GM23338 (cell line): ENCODE data around the gene HYAL1.

Source experiments
- CREB1 ChIP-seq: fragments of 250-450 bp; sonication (Bioruptor Pico); IDR thresholded peaks from 2 replicates; pipeline ENCODE4 v1.5.0; 2020; ENCODE audit warnings: low read depth, mild to moderate bottlenecking, moderate library complexity
- EZH2 ChIP-seq: fragments of 200-600 bp; sonication (generic); IDR thresholded peaks from one replicate; pipeline ENCODE4 v1.8.0; 2017; ENCODE audit warnings: antibody characterized with exemption, mild to moderate bottlenecking, low read depth; ENCODE audit not compliant: unreplicated experiment
- EZH2phosphoT487 ChIP-seq: fragments of 200-600 bp; sonication (generic); IDR thresholded peaks from one replicate; pipeline ENCODE4 v1.8.1; 2018; ENCODE audit warnings: antibody characterized with exemption; ENCODE audit not compliant: unreplicated experiment
- JUNB ChIP-seq: IDR thresholded peaks from one replicate; pipeline ENCODE4 v1.6.1; 2016; ENCODE audit warnings: antibody characterized with exemption; ENCODE audit not compliant: unreplicated experiment
- NANOG ChIP-seq: IDR thresholded peaks from 2 replicates; pipeline ENCODE4 v1.6.1; 2016; ENCODE audit warnings: antibody characterized with exemption, borderline replicate concordance
- POLR2AphosphoS5 ChIP-seq: IDR thresholded peaks from 2 replicates; pipeline ENCODE4 v1.6.1; 2016; ENCODE audit warnings: antibody characterized with exemption, low read depth
- ZNF331 ChIP-seq: fragments of 250-450 bp; sonication (Bioruptor Pico); IDR thresholded peaks from 2 replicates; pipeline ENCODE4 v1.5.0; 2020; ENCODE audit warnings: low read depth, mild to moderate bottlenecking, moderate library complexity
- TF ChIP-seq, protein P1 (sequence below), 2 experiments: fragments of 200-600 bp in 1 of 2; sonication (generic) in 1 of 2; conservative IDR thresholded peaks; 2 replicates each; pipeline versions ENCODE4 v1.5.1 to v1.6.1; 2016 to 2017; ENCODE audit warnings: antibody characterized with exemption in 2 of 2, low read depth in 2 of 2, mild to moderate bottlenecking in 2 of 2, moderate library complexity in 1 of 2
- TF ChIP-seq, protein P2 (sequence below): IDR thresholded peaks from one replicate; pipeline ENCODE4 v1.6.1; 2018; ENCODE audit warnings: antibody characterized with exemption; ENCODE audit not compliant: unreplicated experiment
- TF ChIP-seq, protein P3 (sequence below): IDR thresholded peaks from 2 replicates; pipeline ENCODE4 v1.6.1; 2016; ENCODE audit warnings: antibody characterized with exemption
- TF ChIP-seq, protein P4 (sequence below): fragments of 250-450 bp; sonication (Bioruptor Pico); IDR thresholded peaks from 2 replicates; pipeline ENCODE4 v1.5.0; 2020; ENCODE audit warnings: mild to moderate bottlenecking, moderate library complexity

DNA sequence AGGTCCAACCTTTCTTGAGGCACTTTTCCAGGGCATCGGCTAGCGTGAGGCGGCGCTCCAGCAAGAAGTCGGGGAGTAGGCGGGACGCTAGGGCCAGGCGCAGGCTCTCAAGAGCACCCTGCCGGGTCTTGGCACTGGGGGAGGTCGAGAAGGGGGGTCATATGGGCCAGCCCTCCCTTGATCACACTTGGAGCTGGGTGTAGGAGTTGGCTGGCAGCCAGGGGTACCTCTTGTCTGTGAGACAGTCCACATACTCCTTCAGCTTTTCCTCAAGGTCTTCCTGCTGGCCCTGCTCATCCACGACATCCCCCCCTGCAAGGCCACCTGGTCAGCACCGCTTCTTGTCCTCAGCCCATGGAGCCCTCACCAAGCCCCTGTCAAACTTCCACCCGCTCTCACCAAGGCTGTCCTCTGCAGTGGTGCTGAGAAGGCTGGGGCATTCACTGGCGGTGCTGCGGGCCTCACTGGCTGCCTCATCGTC, 13.2 kb downstream of the HYAL1 start:
- TF ChIP-seq, protein P1, sequence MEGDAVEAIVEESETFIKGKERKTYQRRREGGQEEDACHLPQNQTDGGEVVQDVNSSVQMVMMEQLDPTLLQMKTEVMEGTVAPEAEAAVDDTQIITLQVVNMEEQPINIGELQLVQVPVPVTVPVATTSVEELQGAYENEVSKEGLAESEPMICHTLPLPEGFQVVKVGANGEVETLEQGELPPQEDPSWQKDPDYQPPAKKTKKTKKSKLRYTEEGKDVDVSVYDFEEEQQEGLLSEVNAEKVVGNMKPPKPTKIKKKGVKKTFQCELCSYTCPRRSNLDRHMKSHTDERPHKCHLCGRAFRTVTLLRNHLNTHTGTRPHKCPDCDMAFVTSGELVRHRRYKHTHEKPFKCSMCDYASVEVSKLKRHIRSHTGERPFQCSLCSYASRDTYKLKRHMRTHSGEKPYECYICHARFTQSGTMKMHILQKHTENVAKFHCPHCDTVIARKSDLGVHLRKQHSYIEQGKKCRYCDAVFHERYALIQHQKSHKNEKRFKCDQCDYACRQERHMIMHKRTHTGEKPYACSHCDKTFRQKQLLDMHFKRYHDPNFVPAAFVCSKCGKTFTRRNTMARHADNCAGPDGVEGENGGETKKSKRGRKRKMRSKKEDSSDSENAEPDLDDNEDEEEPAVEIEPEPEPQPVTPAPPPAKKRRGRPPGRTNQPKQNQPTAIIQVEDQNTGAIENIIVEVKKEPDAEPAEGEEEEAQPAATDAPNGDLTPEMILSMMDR (conservative IDR thresholded peaks at IDR 0.05; ENCODE audit: low read depth in 2 of 2): no peak
- TF ChIP-seq, protein P2, sequence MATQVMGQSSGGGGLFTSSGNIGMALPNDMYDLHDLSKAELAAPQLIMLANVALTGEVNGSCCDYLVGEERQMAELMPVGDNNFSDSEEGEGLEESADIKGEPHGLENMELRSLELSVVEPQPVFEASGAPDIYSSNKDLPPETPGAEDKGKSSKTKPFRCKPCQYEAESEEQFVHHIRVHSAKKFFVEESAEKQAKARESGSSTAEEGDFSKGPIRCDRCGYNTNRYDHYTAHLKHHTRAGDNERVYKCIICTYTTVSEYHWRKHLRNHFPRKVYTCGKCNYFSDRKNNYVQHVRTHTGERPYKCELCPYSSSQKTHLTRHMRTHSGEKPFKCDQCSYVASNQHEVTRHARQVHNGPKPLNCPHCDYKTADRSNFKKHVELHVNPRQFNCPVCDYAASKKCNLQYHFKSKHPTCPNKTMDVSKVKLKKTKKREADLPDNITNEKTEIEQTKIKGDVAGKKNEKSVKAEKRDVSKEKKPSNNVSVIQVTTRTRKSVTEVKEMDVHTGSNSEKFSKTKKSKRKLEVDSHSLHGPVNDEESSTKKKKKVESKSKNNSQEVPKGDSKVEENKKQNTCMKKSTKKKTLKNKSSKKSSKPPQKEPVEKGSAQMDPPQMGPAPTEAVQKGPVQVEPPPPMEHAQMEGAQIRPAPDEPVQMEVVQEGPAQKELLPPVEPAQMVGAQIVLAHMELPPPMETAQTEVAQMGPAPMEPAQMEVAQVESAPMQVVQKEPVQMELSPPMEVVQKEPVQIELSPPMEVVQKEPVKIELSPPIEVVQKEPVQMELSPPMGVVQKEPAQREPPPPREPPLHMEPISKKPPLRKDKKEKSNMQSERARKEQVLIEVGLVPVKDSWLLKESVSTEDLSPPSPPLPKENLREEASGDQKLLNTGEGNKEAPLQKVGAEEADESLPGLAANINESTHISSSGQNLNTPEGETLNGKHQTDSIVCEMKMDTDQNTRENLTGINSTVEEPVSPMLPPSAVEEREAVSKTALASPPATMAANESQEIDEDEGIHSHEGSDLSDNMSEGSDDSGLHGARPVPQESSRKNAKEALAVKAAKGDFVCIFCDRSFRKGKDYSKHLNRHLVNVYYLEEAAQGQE: no peak
- TF ChIP-seq EZH2 (no peak), NANOG (no peak), EZH2phosphoT487 (no peak), POLR2AphosphoS5 (no peak), JUNB (no peak), CREB1 (CRISPR knock-in tag) (no peak), ZNF331 (CRISPR knock-in tag) (no peak)
- TF ChIP-seq, protein P3, sequence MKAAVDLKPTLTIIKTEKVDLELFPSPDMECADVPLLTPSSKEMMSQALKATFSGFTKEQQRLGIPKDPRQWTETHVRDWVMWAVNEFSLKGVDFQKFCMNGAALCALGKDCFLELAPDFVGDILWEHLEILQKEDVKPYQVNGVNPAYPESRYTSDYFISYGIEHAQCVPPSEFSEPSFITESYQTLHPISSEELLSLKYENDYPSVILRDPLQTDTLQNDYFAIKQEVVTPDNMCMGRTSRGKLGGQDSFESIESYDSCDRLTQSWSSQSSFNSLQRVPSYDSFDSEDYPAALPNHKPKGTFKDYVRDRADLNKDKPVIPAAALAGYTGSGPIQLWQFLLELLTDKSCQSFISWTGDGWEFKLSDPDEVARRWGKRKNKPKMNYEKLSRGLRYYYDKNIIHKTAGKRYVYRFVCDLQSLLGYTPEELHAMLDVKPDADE: no peak
- TF ChIP-seq, protein P4, sequence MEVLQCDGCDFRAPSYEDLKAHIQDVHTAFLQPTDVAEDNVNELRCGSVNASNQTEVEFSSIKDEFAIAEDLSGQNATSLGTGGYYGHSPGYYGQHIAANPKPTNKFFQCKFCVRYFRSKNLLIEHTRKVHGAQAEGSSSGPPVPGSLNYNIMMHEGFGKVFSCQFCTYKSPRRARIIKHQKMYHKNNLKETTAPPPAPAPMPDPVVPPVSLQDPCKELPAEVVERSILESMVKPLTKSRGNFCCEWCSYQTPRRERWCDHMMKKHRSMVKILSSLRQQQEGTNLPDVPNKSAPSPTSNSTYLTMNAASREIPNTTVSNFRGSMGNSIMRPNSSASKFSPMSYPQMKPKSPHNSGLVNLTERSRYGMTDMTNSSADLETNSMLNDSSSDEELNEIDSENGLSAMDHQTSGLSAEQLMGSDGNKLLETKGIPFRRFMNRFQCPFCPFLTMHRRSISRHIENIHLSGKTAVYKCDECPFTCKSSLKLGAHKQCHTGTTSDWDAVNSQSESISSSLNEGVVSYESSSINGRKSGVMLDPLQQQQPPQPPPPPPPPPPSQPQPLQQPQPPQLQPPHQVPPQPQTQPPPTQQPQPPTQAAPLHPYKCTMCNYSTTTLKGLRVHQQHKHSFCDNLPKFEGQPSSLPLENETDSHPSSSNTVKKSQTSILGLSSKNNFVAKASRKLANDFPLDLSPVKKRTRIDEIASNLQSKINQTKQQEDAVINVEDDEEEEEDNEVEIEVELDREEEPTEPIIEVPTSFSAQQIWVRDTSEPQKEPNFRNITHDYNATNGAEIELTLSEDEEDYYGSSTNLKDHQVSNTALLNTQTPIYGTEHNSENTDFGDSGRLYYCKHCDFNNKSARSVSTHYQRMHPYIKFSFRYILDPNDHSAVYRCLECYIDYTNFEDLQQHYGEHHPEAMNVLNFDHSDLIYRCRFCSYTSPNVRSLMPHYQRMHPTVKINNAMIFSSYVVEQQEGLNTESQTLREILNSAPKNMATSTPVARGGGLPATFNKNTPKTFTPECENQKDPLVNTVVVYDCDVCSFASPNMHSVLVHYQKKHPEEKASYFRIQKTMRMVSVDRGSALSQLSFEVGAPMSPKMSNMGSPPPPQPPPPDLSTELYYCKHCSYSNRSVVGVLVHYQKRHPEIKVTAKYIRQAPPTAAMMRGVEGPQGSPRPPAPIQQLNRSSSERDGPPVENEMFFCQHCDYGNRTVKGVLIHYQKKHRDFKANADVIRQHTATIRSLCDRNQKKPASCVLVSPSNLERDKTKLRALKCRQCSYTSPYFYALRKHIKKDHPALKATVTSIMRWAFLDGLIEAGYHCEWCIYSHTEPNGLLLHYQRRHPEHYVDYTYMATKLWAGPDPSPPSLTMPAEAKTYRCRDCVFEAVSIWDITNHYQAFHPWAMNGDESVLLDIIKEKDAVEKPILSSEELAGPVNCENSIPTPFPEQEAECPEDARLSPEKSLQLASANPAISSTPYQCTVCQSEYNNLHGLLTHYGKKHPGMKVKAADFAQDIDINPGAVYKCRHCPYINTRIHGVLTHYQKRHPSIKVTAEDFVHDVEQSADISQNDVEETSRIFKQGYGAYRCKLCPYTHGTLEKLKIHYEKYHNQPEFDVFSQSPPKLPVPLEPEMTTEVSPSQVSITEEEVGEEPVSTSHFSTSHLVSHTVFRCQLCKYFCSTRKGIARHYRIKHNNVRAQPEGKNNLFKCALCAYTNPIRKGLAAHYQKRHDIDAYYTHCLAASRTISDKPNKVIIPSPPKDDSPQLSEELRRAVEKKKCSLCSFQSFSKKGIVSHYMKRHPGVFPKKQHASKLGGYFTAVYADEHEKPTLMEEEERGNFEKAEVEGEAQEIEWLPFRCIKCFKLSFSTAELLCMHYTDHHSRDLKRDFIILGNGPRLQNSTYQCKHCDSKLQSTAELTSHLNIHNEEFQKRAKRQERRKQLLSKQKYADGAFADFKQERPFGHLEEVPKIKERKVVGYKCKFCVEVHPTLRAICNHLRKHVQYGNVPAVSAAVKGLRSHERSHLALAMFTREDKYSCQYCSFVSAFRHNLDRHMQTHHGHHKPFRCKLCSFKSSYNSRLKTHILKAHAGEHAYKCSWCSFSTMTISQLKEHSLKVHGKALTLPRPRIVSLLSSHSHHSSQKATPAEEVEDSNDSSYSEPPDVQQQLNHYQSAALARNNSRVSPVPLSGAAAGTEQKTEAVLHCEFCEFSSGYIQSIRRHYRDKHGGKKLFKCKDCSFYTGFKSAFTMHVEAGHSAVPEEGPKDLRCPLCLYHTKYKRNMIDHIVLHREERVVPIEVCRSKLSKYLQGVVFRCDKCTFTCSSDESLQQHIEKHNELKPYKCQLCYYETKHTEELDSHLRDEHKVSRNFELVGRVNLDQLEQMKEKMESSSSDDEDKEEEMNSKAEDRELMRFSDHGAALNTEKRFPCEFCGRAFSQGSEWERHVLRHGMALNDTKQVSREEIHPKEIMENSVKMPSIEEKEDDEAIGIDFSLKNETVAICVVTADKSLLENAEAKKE (CRISPR knock-in tag): no peak
